ENCODE results near the gene ENSA. TPM values are rescaled to one million over a fixed set of nuclear protein-coding genes. Genes with fewer than 3 reads are reported as not detected.
"Not testable (repeated sequence)": the region's sequence is repeated elsewhere in the genome, so short reads cannot be mapped to it uniquely, and the experiment has no call there.

The ENSA gene
- total RNA-seq, 1 donor from 2014 or later = 225 TPM

DNA sequence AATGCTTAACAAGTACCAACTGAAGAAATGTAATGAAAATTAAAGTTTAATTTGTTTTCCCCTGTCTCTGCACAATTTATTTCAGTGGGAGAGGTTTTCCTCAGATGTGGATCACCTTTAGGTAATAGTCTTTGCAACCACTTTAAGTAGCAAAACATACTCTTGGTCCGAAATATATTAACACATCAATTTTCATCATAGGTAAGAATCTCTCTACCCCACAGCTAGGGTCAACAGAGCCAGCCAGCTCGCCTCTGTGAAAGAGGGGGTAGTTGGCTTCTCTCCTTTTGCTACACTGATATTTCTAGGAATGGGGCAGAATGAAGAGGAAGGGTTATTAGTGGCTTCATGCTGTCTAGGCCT is 25.2 kb downstream of the ENSA start:
- TF ChIP-seq, protein P1, sequence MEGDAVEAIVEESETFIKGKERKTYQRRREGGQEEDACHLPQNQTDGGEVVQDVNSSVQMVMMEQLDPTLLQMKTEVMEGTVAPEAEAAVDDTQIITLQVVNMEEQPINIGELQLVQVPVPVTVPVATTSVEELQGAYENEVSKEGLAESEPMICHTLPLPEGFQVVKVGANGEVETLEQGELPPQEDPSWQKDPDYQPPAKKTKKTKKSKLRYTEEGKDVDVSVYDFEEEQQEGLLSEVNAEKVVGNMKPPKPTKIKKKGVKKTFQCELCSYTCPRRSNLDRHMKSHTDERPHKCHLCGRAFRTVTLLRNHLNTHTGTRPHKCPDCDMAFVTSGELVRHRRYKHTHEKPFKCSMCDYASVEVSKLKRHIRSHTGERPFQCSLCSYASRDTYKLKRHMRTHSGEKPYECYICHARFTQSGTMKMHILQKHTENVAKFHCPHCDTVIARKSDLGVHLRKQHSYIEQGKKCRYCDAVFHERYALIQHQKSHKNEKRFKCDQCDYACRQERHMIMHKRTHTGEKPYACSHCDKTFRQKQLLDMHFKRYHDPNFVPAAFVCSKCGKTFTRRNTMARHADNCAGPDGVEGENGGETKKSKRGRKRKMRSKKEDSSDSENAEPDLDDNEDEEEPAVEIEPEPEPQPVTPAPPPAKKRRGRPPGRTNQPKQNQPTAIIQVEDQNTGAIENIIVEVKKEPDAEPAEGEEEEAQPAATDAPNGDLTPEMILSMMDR (conservative IDR thresholded peaks at IDR 0.05; ENCODE audit: low read depth, low read length) = no peak
- H3K4me3 ChIP-seq (ENCODE audit: low read depth, low read length) = no peak overlapping the region
- no peak for DNase-seq (ENCODE audit: low read depth)

DNA sequence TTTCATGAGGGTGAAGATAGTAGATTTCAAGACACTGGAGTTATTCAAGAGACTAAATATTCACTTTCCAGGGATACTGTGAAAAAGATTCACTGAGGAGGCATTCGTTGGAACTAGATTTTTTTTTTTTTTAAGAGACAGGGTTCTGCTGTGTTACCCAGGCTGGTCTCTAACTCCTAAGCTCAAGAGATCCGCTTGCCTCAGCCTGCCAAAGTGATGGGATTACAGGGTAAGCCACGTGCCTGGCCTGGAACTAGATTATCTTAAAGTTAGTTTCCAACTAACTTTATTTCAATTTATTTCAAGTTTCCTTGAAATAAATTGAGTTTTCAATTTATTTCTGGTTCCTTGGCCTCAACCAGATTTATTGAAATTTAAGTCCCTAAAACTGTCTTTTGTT is 25.7 kb downstream of the ENSA start:
- TF ChIP-seq, protein P1 (conservative IDR thresholded peaks at IDR 0.05; ENCODE audit: low read depth, low read length) = no peak
- DNase-seq (ENCODE audit: low read depth) = no peak
- H3K4me3 ChIP-seq (ENCODE audit: low read depth, low read length) = no peak overlapping the region

DNA sequence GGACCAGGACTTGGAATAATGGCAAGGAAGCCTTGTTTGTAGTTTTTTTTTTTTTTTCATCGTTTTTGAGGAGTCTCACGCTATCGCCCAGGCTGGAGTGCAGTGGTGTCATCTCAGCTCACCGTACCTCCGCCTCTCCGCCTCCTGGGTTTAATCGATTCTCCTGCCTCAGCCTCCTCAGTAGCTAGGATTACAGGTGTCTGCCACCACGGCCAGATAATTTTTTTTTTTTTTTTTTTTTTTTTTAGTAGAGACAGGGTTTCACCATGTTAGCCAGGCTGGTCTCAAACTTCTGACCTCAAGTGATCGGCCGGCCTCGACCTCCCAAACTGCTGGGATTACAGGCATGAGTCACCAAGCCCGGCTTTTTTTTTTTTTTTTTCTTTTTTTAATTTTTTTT is 27.0 kb downstream of the ENSA start:
- H3K4me3 ChIP-seq (ENCODE audit: low read depth, low read length); DNase-seq (ENCODE audit: low read depth): not testable (repeated sequence)

DNA sequence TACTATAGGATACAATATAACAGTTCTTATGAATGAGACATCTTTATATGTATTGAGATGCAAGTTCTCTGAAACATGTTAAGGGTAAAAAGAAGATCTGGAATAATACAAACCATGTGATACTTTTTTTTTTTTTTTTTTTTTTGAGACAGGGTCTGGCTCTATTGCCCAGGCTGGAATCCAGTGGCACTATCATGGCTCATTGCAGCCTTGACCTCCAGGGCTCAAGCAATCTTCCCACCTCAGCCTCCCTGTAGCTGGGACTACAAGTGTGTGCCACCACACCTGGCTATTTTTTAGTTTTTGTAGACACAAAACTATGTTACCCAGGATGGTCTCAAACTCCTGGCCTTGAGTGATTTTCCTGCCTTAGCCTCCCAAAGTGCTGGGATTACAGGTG is 27.9 kb downstream of the ENSA start:
- DNase-seq (ENCODE audit: low read depth) = no peak

DNA sequence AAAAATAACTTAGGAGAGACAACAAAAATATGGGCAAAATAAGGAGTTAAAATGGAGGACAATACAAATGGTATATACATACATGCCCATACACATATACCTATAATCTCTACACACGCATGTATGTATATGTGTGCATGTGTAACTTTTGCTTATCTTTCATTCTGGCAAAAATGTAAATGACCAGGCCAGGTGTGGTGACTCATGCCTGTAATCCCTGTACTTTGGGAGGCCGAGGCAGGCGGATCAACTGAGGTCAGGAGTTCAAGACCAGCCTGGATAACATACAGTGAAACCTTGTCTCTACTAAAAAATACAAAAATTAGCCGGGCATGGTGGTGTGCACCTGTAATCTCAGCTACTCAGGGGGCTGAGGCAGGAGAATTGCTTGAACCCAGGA is 31.1 kb downstream of the ENSA start:
- not testable (repeated sequence) for DNase-seq (ENCODE audit: low read depth)

More for the DNA sequence above, 27.9 kb downstream of the ENSA start:
- H3K4me3 ChIP-seq (ENCODE audit: low read depth, low read length) = no peak overlapping the region
- TF ChIP-seq, protein P1 (conservative IDR thresholded peaks at IDR 0.05; ENCODE audit: low read depth, low read length) = no peak

DNA sequence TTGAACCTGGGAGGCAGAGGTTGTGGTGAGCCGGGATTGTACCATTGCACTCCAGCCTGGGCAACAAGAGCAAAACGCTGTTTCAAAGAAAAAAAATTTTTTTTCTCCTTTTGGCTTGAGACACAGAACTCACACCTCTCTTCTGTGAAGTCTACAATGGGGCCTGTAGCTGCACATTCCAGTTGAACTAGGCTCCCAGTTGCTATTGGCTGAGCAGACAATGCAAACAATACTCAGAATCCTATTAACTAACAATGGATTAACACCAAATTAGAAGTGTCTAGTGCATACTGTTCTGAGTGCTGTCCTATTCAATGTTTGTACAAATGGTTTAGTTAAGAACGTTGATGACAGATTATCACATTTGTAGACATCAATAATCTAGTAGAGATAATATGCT is 32.4 kb downstream of the ENSA start:
- H3K4me3 ChIP-seq (ENCODE audit: low read depth, low read length) = no peak overlapping the region
- DNase-seq (ENCODE audit: low read depth) = no peak
- TF ChIP-seq, protein P1 (conservative IDR thresholded peaks at IDR 0.05; ENCODE audit: low read depth, low read length) = no peak

More for the DNA sequence above, 31.1 kb downstream of the ENSA start:
- H3K4me3 ChIP-seq (ENCODE audit: low read depth, low read length) = not testable (repeated sequence)

DNA sequence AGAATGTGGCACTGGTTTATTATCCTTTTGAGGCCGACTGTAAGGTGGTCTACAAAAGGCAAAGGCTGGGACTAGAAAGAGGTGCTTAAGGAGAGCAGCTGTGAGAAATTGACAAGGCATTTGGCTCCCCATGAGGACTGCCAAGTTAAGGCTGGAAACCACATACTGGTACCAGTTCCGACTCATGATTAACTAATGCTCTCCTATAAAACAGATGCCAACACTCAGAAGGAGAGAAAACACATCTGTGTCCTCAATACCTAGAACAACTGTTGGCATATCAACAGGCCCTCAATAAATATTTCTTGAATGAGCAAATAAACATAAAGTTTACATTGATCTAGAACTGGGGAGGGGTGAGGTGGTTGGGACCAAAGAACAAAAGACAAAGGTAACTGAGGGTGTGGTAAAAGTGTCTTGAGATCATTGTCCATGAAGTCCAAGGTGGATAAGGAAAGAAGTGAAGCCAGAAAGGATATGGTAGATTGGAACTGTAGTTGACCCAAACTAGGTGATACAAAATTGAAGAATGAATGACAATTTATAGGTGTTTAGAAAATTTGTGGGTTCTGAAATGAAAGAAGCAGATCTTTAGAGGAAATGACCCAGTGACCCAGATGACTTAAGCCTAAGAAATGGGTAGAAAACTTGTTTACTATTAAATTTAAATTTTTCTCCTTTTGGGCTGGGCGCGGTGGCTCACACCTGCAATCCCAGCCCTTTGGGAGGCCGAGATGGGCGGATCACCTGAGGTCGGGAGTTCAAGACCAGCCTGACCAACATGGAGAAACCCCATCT is 33.1 kb downstream of the ENSA start:
- H3K4me3 ChIP-seq (ENCODE audit: low read depth, low read length) = no peak overlapping the region
- TF ChIP-seq, protein P1 (conservative IDR thresholded peaks at IDR 0.05; ENCODE audit: low read depth, low read length) = no peak
- DNase-seq (ENCODE audit: low read depth) = no peak

DNA sequence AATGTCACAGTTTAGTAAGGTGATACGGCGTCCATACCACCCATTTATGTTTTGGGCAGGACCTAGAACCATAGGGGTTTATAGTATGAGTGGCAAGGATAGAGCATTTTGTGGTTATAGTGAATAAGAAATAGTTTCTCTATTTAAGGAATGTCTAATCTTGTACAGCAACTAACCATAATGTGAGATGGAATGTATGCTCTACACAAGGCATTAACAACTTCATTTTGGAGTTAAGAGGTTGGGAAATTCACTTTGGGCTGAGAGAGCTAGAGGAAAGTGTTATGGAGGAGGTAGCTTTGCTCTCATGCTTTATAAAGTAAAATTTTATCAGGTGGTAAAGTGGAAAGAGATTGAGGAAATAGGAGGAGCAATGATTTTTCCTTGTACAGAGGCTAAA is 47.0 kb downstream of the ENSA start:
- DNase-seq (ENCODE audit: low read depth) = no peak
- TF ChIP-seq, protein P1 (conservative IDR thresholded peaks at IDR 0.05; ENCODE audit: low read depth, low read length) = no peak
- H3K4me3 ChIP-seq (ENCODE audit: low read depth, low read length) = no peak overlapping the region

DNA sequence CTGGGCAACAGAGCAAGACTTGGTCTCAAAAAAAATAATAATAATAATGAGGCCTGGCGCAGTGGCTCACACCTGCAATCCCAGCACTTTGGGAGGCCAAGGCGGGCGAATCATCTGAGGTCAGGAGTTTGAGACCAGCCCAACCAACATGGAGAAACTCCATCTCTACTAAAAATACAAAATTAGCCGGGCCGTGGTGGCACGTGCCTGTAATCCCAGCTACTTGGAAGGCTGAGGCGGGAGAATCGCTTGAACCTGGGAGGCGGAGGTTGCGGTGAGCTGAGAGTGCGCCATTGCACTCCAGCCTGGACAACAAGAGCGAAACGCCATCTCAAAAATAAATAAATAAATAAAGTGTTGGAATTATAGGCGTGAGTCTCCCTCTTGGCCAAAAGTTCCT is 47.5 kb downstream of the ENSA start:
- not testable (repeated sequence) for DNase-seq (ENCODE audit: low read depth); H3K4me3 ChIP-seq (ENCODE audit: low read depth, low read length)

DNA sequence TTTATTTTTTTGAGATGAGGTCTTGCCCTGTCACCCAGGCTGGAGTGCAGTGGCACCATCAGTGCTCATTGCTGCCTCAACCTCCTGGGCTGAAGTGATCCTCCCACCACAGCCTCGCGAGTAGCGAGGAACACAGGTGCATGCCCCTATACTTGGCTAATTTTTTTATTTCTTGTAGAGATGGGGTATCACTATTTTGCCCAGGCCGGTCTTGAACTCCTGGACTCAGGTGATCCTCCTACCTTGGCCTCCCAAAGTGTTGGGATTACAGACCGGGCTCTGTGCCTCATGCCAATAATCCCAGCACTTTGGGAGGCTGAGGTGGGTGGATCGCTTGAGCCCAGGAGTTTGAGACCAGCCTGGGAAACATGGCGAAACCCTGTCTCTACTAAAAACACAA is 48.0 kb downstream of the ENSA start:
- not testable (repeated sequence) for H3K4me3 ChIP-seq (ENCODE audit: low read depth, low read length); DNase-seq (ENCODE audit: low read depth)

DNA sequence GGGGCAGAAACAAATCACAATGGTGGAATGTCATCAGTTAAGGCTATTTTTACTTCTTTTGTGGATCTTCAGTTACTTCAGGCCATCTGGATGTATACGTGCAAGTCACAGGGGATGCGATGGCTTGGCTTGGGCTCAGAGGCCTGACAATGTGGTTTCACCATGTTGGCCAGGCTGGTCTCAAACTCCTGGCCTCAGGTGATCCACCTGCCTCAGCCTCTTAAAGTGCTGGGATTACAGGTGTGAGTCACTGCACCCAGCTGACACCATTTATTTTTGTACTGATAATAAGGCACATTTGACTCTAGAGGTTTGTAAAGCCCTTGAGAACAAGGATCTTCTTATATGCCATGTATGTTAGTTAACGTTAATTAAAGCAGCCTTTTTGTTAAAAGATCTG is 48.4 kb downstream of the ENSA start:
- not testable (repeated sequence) for DNase-seq (ENCODE audit: low read depth); H3K4me3 ChIP-seq (ENCODE audit: low read depth, low read length)
